Tibial nerve (tissue), 4 donors: ENCODE data around the gene VWA8. TPM values are rescaled to one million over a fixed set of nuclear protein-coding genes. Genes with fewer than 3 reads are reported as not detected.

ENCODE experiments used
- DNase-seq, 2 donors: peaks; one replicate each; pipeline ENCODE4 v3.0.0-alpha.2; 2019; ENCODE audit warnings: low spot score in 2 of 2
- H3K27ac ChIP-seq, 4 donors: fragments of 200-600 bp; sonication (generic) in 3 of 4; one replicate each; pipeline ENCODE4 v1.5.1; 2017 to 2019; ENCODE audit warnings: mild to moderate bottlenecking in 1 of 4
- H3K27me3 ChIP-seq, 2 donors: fragments of 200-600 bp; sonication (generic) in 1 of 2; one replicate each; pipeline versions ENCODE4 v1.5.1 to v1.6.0; 2017 to 2019
- H3K36me3 ChIP-seq, 3 donors: fragments of 200-600 bp; sonication (generic); one replicate each; pipeline ENCODE4 v1.5.1; 2018 to 2019
- H3K4me1 ChIP-seq, 4 donors: fragments of 200-600 bp; sonication (generic) in 3 of 4; one replicate each; pipeline ENCODE4 v1.5.1; 2017 to 2019
- H3K4me3 ChIP-seq, 4 donors: fragments of 200-600 bp; sonication (generic) in 3 of 4; one replicate each; pipeline ENCODE4 v1.5.1; 2017 to 2019; ENCODE audit warnings: mild to moderate bottlenecking in 1 of 4, moderate library complexity in 1 of 4
- H3K9me3 ChIP-seq, 4 donors: fragments of 200-600 bp; sonication (generic) in 3 of 4; one replicate each; pipeline ENCODE4 v1.5.1; 2017 to 2019
- CTCF ChIP-seq, 5 experiments: fragments of 200-600 bp in 3 of 5; fragments of 450-650 bp in 2 of 5; sonication (generic) in 3 of 5; IDR thresholded peaks; one replicate each; pipeline ENCODE4 v1.5.1; 2016 to 2019; ENCODE audit warnings: antibody characterized with exemption in 5 of 5, mild to moderate bottlenecking in 3 of 5, moderate library complexity in 2 of 5
- EP300 ChIP-seq, 2 donors: sonication (generic); formaldehyde crosslinking; IDR thresholded peaks; one replicate each; pipeline ENCODE4 v1.6.1; 2017; ENCODE audit warnings: antibody characterized with exemption in 2 of 2, mild to moderate bottlenecking in 1 of 2
- POLR2A ChIP-seq, 2 donors: fragments of 450-650 bp; IDR thresholded peaks; one replicate each; pipeline ENCODE4 v1.6.1; 2017; ENCODE audit warnings: antibody characterized with exemption in 2 of 2, mild to moderate bottlenecking in 2 of 2, moderate library complexity in 2 of 2
- WGBS, 2 donors: methylation state at CpG; one replicate each; pipeline ENCODE4 v1.1.5; 2018; 5-methylcytosine and 5-hydroxymethylcytosine counted together
- total RNA-seq, 4 donors: library from RNA; depleted of rRNA; stranded (reverse); fragments of >200 nt; gene quantifications; one replicate each; pipeline ENCODE4 v1.1.0, GENCODE V29; 2016

Gene VWA8
- total RNA-seq, 4 donors from 2014 or later, result 20.8 to 36.9 (median 22.4) TPM

GRCh38 chr13:41822560-41822959 is 138.3 kb downstream of the VWA8 start:
- Histone ChIP-seq H3K36me3 (peaks cover 0 to 19% (median 0%) of the 10 kb centered on the region in 3 donors), H3K4me1 (peaks cover 0 to 5% (median 2%) of the 10 kb centered on the region in 4 donors), H3K9me3 (no peaks in the 10 kb centered on the region), H3K4me3 (no peak overlapping the region), H3K27me3 (no peaks in the 10 kb centered on the region), H3K27ac (no peak overlapping the region)
- TF ChIP-seq EP300 (IDR thresholded peaks at IDR 0.05), result no peak
- TF ChIP-seq CTCF (IDR thresholded peaks at IDR 0.05), result no peak
- TF ChIP-seq POLR2A (IDR thresholded peaks at IDR 0.05), result no peak
- no peak for DNase-seq

GRCh38 chr13:41821238-41821594 is 139.7 kb downstream of the VWA8 start:
- no peak for TF ChIP-seq POLR2A (IDR thresholded peaks at IDR 0.05)
- TF ChIP-seq CTCF (IDR thresholded peaks at IDR 0.05), result no peak
- no peak for TF ChIP-seq EP300 (IDR thresholded peaks at IDR 0.05)
- H3K27ac ChIP-seq, result no peak overlapping the region
- no peaks in the 10 kb centered on the region for H3K27me3 ChIP-seq
- 38 to 53% methylated on average over 2 of the region's 2 CpGs for WGBS, 2 donors
- H3K9me3 ChIP-seq, result no peaks in the 10 kb centered on the region
- H3K4me3 ChIP-seq, result no peak overlapping the region
- H3K4me1 ChIP-seq, result no peaks in the 10 kb centered on the region
- DNase-seq, result no peak
- H3K36me3 ChIP-seq, result peaks cover 0 to 21% (median 0%) of the 10 kb centered on the region in 3 donors

GRCh38 chr13:41820581-41821237 is 140.2 kb downstream of the VWA8 start:
- Histone ChIP-seq H3K27ac (no peak overlapping the region), H3K36me3 (peaks cover 0 to 26% (median 0%) of the 10 kb centered on the region in 3 donors), H3K4me3 (no peak overlapping the region), H3K9me3 (no peaks in the 10 kb centered on the region), H3K27me3 (no peaks in the 10 kb centered on the region), H3K4me1 (no peaks in the 10 kb centered on the region)
- DNase-seq, result no peak
- TF ChIP-seq CTCF (IDR thresholded peaks at IDR 0.05) (no peak), EP300 (IDR thresholded peaks at IDR 0.05) (no peak), POLR2A (IDR thresholded peaks at IDR 0.05) (no peak)
- 76 to 78% methylated on average over 1 of the region's 1 CpG for WGBS, 2 donors

GRCh38 chr13:41816057-41816456 is 144.9 kb downstream of the VWA8 start:
- 96 to 98% methylated on average over 3 of the region's 3 CpGs for WGBS, 2 donors
- Histone ChIP-seq H3K4me1 (peaks cover 0 to 13% (median 0%) of the 10 kb centered on the region in 4 donors), H3K27me3 (no peaks in the 10 kb centered on the region), H3K4me3 (no peak overlapping the region), H3K9me3 (peaks cover 0 to 8% (median 0%) of the 10 kb centered on the region in 4 donors), H3K36me3 (peaks cover 0 to 43% (median 0%) of the 10 kb centered on the region in 3 donors), H3K27ac (no peak overlapping the region)
- DNase-seq, result no peak
- TF ChIP-seq CTCF (IDR thresholded peaks at IDR 0.05), result no peak
- TF ChIP-seq POLR2A (IDR thresholded peaks at IDR 0.05), result no peak
- no peak for TF ChIP-seq EP300 (IDR thresholded peaks at IDR 0.05)

DNA sequence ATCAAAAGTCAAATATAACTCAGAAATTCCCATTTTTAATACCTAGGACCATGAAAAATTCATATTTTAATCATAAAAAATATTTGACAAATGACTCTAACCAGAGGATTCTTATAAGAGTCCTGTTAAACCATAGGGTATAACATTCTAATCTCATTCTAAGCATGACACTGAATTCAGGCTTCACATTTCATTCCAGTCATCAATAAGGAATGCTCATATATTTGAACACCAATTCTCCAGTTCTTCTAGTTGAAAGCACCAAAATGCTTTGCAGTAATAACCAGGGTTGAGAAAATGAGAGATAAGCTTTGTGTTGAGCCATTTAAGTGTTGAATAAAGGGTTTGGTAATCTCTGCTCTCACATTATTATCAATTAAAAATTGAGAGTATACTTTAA is 147.5 kb downstream of the VWA8 start:
- Histone ChIP-seq H3K36me3 (peaks cover 0 to 49% (median 0%) of the 10 kb centered on the region in 3 donors), H3K9me3 (peaks cover 0 to 8% (median 0%) of the 10 kb centered on the region in 4 donors), H3K4me3 (no peak overlapping the region), H3K27me3 (no peaks in the 10 kb centered on the region), H3K27ac (no peak overlapping the region), H3K4me1 (peaks cover 0 to 13% (median 0%) of the 10 kb centered on the region in 4 donors)
- DNase-seq, result no peak
- TF ChIP-seq EP300 (IDR thresholded peaks at IDR 0.05) (no peak), CTCF (IDR thresholded peaks at IDR 0.05) (no peak)
